ENCODE data around the gene DDRGK1.
"Not testable (repeated sequence)": the region's sequence is repeated elsewhere in the genome, so short reads cannot be mapped to it uniquely, and the experiment has no call there.

Gene DDRGK1

DNA sequence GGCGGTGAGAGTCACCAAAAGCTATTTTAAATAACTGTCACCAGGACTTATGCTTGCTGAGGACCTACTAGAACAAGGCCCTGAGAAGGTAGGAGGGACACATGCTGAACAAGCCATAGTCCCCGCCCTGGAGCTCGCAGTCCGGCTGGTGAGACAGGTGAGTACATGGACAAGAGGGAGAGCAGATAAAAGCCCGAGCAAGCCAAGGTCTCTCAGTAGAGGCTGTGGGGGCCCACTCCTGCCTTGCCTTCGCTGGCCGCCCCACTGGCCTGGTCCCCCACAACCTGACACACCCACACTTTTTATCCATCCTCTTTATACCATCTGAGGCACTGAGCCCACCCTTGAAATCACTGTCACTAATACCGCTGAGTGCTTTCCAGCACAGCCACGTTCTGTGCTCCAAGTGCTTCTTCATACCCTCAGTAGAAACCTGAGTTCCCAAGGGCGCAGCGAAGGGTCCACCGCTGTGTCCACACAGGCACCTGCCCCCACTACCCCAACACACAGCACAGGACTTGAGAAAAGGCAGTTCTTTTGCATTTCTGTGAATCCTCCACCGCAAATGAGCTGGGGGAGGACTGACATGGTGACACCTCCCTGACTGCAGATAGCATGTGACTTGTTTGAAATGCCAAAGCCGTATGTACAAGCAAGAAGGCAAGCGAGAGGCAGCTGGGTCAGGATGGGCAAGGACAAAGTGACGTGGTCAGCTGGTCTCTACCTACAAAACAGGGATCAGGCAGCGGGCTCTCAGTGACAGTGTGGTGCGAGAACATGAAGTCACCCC is 12.1 kb downstream of the DDRGK1 start:
- no peak for DNase-seq
- TF ChIP-seq GATA1 (IDR thresholded peaks at IDR 0.05; ENCODE audit: low read depth, low read length) (no peak), POLR2A (IDR thresholded peaks at IDR 0.05; ENCODE audit: low read length) (no peak)

- TF ChIP-seq POLR2A (IDR thresholded peaks at IDR 0.05; ENCODE audit: low read length) (no peak), GATA1 (IDR thresholded peaks at IDR 0.05; ENCODE audit: low read depth, low read length) (no peak)
- DNase-seq: no peak
Measured at GRCh38 chr20:3190681-3191111, 13.8 kb downstream of the DDRGK1 start.

DNA sequence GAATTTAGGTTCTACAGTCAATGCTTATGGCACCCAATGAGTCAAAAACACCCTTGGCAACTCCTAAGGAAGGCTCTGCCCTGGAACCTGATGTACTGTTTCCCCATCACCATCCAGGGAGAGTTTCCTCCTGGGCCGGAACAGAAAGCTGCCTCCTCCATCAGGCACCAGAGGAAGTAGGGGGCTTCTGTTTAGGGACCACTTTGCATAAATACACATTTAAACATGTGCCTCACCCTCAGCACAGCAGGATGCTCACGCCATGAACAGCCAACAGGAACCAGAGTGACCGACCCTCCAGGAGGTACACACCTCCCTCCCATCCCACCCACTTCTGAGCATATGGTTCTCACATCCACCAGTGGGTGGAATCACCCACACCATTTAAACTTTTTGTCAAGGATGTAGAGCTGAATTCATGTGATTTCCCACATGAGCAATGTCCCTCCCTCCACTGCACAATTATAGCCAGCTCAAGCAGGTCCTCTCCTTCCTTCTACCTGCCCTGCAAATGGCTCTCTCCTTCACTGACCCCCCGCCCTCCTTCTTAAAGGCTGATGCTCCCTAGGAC is 14.8 kb downstream of the DDRGK1 start:
- TF ChIP-seq POLR2A (IDR thresholded peaks at IDR 0.05; ENCODE audit: low read length) (no peak), GATA1 (IDR thresholded peaks at IDR 0.05; ENCODE audit: low read depth, low read length) (no peak)
- DNase-seq: no peak

DNA sequence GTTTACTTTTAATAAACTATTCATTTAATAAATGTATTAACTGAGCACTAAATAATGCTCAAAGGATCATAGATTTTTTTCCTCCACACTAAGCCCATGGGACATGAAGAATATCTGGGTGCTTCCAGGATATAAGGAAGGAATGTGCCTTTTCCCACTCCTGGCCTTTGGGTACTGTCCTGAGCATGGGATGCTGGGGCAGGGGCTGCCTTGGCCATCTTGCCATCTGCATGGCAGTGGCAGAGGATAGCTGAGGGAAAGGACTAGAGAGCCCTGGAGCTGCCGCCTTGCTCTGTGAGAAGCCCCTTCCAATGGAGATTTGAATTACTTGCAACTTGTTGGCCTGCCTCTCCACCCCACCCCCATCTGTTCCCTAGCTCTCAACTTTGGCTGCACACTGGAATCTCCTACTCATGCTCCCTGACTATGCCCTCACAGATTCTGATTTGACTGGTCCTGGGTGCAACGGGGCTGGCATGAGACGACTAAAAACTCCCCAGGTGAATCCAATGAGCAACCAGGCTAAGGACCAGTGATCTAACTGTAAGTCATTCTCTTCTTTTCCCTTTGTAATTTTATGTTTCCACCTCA is 15.6 kb downstream of the DDRGK1 start:
- TF ChIP-seq GATA1 (IDR thresholded peaks at IDR 0.05; ENCODE audit: low read depth, low read length) (no peak), POLR2A (IDR thresholded peaks at IDR 0.05; ENCODE audit: low read length) (no peak)
- no peak for DNase-seq

DNA sequence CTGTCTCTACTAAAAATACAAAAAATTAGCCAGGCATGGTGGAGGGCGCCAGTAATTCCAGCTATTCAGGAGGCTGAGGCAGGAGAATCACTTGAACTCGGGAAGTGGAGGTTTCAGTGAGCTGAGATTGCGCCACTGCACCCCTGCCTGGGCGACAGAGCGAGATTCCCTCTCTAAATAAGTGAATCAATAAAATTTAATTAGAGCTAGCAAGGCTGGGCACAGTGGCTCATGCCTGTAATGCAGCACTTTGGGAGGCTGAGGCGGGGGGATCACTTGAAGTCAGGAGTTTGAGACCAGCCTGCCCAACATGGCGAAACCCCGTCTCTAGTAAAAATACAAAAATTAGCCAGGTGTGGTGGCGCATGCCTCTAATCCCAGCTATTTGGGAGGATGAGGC is 16.6 kb downstream of the DDRGK1 start:
- DNase-seq: not testable (repeated sequence)

DNA sequence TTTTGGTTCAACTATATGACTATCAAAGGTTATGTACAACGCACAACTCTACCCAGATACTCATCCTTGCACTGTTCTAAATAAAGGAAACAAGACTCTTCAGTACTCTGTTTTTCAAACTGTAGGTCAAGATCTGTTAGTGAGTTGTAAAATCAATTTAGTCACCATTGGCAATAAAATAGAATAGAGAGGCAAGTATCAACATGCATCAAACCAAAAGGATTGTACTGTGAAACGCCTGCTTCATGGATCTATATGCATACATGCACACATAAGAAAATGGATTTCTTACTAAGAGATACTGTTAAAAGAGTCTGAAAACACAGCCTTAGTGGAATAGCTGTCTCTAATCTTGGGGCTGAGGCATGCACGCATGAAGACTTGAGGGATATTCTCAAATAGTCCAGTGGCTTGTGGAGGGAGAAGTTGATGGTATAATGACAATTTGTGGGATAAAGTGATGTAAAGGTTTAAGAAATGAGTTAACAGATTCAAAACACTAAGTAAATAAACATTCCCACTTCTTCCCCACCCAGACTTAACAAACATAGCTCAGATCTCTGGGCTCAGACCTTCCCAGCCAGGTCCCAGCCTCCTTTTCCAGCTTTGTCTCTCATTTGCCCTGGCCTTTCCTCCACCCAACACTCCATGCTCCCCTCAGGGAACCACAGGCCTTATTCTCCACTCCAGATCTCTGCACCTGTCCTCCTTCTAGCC is 20.4 kb downstream of the DDRGK1 start:
- TF ChIP-seq GATA1 (IDR thresholded peaks at IDR 0.05; ENCODE audit: low read depth, low read length) (no peak), POLR2A (IDR thresholded peaks at IDR 0.05; ENCODE audit: low read length) (no peak)
- no peak for DNase-seq

- not testable (repeated sequence) for DNase-seq
Measured at GRCh38 chr20:3182429-3182828, 22.1 kb downstream of the DDRGK1 start.

- no peak for TF ChIP-seq GATA1 (IDR thresholded peaks at IDR 0.05; ENCODE audit: low read depth, low read length)
- no peak for TF ChIP-seq POLR2A (IDR thresholded peaks at IDR 0.05; ENCODE audit: low read length)
Measured at GRCh38 chr20:3181270-3181669, 23.2 kb downstream of the DDRGK1 start.

DNA sequence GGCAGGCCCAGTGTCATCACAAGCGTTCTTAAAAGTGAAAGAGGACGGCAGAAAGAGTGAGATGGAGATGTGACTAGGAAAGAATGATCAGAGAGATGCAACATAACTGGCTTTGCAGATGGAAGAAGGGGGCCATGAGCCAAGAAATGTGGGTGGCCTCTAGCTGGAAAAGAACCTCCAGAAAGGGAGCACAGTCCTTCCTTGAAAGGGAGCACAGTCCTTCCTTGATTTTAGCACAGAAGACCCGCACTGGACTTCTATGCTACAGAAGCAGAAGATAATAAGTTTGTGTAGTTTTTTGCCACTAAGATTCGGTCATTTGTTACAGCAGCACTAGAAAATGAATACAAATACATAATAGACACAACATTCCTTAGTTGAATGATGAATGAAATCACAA is 24.2 kb downstream of the DDRGK1 start:
- no peak for TF ChIP-seq GATA1 (IDR thresholded peaks at IDR 0.05; ENCODE audit: low read depth, low read length)
- TF ChIP-seq POLR2A (IDR thresholded peaks at IDR 0.05; ENCODE audit: low read length): no peak
- DNase-seq: no peak

More at GRCh38 chr20:3181270-3181669, 23.2 kb downstream of the DDRGK1 start:
- no peak for DNase-seq

DNA sequence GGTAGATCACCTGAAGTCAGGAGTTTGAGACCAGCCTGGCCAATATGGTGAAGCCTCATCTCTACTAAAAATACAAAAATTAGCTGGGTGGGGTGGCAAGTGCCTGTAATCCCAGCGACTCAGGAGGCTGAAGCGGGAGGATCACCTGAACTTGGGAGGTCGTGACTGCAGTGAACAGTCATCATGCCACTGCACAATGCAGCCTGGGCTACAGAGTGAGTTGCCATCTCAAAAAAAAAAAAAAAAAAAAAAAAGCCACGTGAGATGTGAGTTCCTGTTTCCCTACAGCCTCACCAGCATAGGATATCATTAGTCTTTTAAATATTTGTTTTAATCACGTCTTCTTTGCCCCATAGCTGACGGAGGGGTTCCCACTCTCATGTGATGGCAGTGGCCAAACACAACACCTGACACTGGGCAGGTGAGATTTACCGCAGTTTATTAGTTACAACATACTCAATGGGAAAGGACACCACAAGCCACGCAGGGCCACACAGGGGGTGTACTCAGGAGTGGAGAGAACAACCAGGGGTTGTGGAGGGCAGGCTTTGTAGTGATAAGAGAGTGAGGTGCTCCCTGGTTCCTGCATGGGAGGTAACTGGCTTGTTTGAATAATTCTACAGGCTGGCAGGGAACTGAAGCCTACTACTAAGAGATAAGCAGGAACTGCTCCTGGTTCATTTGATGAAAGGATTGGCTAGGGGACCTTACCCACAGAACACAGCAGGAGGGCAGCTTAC is 26.6 kb downstream of the DDRGK1 start:
- DNase-seq: peak in 1 of 2 experiments; percentile 26
- TF ChIP-seq POLR2A (IDR thresholded peaks at IDR 0.05; ENCODE audit: low read length): no peak
- no peak for TF ChIP-seq GATA1 (IDR thresholded peaks at IDR 0.05; ENCODE audit: low read depth, low read length)

DNA sequence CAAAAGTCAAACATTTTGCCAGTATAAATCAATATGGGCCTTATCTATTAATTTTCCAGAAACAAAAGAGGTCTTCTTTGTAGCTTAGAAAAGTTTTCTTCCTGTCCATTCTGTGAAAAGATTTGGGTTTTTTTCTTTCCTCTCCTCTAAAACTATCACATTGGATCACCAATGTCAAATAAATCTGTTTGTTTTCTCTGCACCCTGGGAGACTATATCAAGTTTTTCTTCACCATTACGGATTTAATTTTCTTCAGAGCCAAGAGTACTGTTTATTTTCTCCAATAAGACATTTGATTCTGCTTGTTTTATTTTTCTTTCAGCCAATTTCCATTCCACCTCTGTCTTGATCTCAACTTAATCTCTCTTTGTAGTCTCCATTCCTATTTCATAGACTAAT is 29.2 kb downstream of the DDRGK1 start:
- TF ChIP-seq POLR2A (IDR thresholded peaks at IDR 0.05; ENCODE audit: low read length): no peak
- no peak for DNase-seq

DNA sequence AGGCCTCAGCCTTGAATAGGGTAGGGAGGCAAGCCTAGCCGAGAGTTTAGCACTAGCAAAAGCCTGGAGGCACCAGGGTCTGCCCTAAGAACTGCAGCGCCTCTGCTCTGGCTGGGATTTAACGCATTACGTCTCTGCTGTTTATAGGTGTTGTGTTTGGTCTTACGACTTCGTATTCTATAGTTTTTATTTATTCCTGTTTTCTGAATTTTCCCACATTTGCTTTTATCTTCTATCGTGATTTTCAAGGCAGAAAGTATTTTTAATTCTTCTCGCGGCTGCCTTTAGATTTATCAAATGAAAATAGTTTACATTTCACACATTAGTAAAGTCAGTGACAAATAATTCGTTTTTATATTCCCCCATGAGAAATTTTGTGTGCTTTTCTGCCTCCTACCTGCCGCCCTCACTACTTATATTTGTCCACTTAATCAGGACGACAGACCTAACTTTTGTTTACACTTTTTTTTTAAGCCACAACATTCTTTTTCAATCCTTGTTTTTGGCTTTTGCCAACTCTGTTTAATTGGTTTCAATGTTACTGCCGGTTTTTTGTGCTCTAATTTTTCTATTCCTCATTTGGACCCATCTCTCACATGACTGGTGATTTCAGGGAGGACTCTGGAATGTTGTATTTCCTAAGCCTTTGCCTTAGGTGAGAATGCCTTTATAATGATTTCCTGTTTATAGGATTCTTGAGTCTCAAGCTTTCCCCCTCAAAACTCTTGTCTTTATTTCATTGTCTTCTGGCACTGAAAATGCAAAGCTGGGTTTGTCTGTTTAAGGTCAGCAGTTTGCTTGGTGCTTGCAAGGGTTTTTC is 29.8 kb downstream of the DDRGK1 start:
- TF ChIP-seq POLR2A (IDR thresholded peaks at IDR 0.05; ENCODE audit: low read length) (no peak), GATA1 (IDR thresholded peaks at IDR 0.05; ENCODE audit: low read depth, low read length) (no peak)
- no peak for DNase-seq

All from erythroblast (primary cell).